Measurements from ENCODE around the gene LMX1A. TPM values are rescaled to one million over a fixed set of nuclear protein-coding genes. Genes with fewer than 3 reads are reported as not detected.

Gene LMX1A
- total RNA-seq, 1 donor from 2014 or later = not detected

DNA sequence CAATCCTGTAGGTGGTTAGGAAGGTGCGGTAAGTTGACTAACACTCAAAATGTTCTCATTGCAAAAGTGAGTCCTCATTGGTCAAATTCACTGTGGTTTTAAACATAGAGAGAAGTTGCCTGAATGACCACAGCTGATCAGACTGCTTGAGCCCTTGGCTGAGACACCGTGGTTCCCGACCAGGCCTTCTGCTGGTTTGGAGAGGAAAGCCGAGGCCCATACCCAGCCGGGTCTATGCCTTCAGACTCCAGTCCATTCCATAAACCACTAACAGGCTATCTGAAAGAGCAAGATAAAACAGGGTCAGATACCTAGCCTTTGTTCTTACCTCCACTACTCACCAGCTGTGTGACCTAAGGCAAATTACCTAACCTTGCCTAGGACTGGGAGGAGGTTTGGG is 133.9 kb downstream of the LMX1A start:
- DNase-seq (ENCODE audit: low read depth in 2 of 2) = no peak

GRCh38 chr1:165218731-165219130 is 137.8 kb downstream of the LMX1A start:
- DNase-seq (ENCODE audit: low read depth in 2 of 2) = no peak

GRCh38 chr1:165217958-165218357 is 138.6 kb downstream of the LMX1A start:
- DNase-seq (ENCODE audit: low read depth in 2 of 2) = peak in 1 of 2 donors; percentile 35

- no peak for DNase-seq (ENCODE audit: low read depth in 2 of 2)
These were observed 140.3 kb downstream of the LMX1A start for GRCh38 chr1:165216254-165216653.

DNA sequence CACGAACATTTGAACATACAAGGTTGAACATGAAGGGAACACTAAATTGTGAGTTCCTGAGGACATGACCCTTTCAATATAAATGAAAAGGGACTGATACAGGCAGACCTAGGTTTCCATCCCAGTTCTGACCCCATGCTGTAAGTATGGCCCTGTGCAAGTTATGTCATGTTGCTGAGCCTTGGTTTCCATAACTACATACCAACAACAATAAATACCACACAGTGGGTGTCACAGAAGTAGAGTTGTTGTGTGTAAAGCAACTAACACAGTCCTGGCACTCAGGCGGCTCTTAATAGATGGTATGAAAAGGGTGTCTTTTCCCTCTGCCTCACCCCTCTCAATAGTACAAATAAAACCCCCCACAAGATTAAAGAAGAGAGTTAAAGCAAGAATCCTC is 140.8 kb downstream of the LMX1A start:
- no peak for DNase-seq (ENCODE audit: low read depth in 2 of 2)

DNA sequence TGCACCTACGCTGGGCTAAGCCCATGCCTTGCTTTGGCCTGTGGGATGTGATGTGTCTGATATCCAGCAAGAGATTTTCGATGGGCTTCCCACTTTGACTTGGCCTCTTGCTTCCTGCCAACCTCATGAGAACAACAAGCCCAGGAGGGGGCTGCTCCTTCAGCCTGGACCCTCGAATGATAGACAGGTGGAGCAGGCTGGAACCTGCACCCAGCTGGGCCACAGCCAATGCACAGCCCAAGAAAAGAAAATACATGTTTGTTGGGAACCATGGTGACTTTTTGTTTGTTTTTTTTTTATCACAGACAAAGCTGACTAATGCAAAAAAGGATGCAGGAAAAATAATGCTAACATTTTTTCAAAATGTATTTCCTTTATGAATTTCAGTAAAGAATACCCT is 144.3 kb downstream of the LMX1A start:
- no peak for DNase-seq (ENCODE audit: low read depth in 2 of 2)

- no peak for DNase-seq (ENCODE audit: low read depth in 2 of 2)
These were observed 148.5 kb downstream of the LMX1A start for GRCh38 chr1:165207853-165208515.

DNA sequence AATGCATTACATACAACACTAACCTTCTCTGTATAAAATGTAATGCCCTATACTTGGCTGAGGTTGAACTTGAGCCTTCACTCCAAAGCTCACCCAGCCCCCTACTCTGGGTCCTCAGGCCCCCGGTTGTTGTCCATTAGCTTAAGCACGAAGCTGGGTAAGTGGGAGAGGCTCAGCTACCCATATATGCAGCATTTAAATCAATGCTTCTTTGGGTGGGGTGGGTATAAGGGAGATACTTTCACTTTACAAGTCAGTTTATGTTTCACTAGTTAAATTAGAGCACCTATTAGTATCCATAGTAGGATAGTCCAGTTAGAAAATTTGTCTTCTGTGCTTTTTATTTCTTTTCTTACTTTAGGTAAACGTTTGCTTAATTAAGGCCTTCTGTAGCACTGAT is 151.4 kb downstream of the LMX1A start:
- DNase-seq (ENCODE audit: low read depth in 2 of 2) = no peak

- no peak for DNase-seq (ENCODE audit: low read depth in 2 of 2)
These were observed 152.0 kb downstream of the LMX1A start for GRCh38 chr1:165204548-165204947.

DNA sequence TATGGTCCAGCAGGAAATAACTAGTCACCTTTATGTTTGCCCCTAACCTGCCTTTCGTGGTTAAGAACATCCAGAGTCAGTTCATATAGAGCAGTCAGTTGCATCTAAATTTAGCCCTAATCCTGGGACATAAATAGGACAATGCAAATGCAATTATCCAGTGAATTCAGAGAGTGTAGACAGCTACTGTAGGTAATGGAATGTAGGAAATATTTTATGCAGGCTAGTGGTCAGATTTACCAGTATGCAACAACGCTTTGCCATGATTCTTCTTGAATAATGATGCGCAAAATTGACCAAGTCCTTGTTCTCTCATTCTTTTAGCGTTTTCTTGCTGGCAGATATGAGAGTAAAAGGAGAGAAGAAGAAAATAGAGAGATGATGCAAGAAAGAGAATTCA is 165.4 kb downstream of the LMX1A start:
- DNase-seq (ENCODE audit: low read depth in 2 of 2) = no peak

GRCh38 chr1:165189913-165190312 is 166.6 kb downstream of the LMX1A start:
- no peak for DNase-seq (ENCODE audit: low read depth in 2 of 2)

- DNase-seq (ENCODE audit: low read depth in 2 of 2) = no peak
These were observed 167.5 kb downstream of the LMX1A start for GRCh38 chr1:165189011-165189410.

DNA sequence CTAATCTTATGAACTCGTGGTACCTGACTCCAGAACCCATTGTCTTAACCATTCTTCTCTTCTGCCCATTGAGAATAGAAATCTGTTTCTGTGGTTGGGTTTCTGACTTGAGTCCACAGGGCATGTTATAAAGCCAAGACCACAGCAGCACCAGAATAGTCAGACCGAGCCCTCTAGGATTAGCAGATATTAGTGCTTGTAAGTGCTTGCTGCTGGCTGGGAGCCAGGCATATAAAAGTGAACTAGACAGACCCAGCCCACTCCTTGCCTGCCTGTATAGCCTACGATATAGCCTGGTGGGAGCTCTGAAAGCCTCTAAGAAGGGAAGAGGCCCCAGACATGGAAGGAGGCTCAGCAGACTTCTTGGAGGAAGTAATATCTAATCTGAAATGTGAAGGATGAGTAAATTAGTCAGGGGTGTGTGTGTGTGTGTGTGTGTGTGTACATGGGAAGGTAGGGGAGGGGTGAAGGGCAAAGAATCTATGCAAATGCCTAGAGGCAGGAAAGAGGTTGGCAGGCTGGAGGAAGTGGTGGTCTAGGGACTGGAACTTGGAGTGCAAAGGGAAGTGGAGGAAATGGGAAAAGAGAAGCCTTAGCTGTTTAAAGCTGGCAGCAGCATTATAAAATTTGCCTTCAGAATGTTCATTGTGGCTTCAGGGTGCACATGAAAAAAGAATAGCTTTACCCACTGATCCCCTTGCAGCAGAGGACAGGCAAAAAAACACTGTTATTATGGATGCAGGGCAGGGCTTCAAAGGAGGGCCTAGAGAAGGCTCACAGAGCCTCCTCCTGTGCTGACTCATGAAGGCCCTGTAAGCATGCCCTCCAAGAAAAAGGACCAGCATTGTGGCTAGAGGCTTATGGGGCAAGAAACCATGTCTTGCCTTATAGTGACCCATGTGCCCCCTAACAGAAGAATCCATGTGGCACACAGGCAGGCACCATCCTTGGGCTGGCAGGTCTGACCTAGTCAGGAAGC is 169.2 kb downstream of the LMX1A start:
- DNase-seq (ENCODE audit: low read depth in 2 of 2) = no peak

- no peak for DNase-seq (ENCODE audit: low read depth in 2 of 2)
These were observed 171.2 kb downstream of the LMX1A start for GRCh38 chr1:165185161-165185889.

DNA sequence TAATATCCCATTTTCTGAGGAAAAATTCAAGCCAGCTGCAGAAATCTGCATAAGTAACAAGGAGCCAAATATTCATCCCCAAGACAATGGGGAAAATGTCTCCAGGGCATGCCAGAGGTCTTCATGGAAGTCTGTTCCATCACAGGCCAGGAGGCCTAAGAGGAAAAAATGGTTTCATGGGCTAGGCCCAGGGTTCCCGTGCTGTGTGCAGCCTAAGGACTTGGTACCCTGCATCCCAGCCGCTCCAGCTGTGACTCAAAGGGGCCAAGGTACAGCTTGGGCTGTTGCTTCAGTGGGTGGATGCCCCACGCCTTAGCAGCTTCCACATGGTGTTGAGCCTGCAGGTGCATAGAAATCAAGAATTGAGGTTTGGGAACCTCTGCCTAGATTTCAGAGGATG is 173.5 kb downstream of the LMX1A start:
- no peak for DNase-seq (ENCODE audit: low read depth in 2 of 2)

DNA sequence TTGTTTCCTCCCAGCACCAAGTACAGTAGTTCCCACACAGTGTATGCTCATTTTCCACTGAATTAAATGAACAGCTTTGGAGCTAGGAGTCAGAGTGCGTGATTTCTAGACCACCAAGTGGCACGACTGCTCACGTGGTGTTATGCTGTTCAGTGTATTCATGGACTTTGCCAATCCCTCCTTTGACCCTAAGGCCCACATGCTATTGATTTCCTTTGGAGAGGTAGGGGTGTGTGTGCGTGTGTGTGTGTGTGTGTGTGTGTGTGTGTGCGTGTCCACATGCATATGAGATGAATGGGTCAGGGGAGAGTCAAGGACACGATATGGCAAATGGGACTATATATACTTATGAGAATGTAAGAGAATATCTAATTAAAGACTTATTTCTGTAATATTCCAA is 177.2 kb downstream of the LMX1A start:
- DNase-seq (ENCODE audit: low read depth in 2 of 2) = no peak

GRCh38 chr1:165174491-165174890 is 182.0 kb downstream of the LMX1A start:
- no peak for DNase-seq (ENCODE audit: low read depth in 2 of 2)

- no peak for DNase-seq (ENCODE audit: low read depth in 2 of 2)
These were observed 182.7 kb downstream of the LMX1A start for GRCh38 chr1:165173818-165174217.

GRCh38 chr1:165173409-165173808 is 183.1 kb downstream of the LMX1A start:
- DNase-seq (ENCODE audit: low read depth in 2 of 2) = no peak

DNA sequence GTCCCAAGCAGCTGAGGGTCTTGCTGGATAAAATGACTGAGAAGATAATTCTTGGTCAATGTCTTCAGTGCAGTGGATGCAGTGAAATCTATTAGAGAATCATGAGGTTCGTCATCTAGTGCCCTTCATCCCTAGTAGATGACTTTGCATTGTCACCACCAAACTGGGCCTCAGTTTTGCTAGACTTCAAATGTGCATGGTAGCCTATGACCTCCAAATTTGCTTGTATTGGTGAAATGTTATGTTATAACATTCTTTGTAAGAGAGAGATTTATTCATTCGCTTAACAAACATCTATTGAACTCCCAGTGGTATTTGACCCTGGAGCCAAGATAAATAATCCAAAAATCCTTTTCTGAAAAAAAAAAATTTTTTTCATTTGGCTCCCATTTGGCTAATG is 183.8 kb downstream of the LMX1A start:
- DNase-seq (ENCODE audit: low read depth in 2 of 2) = peak in 1 of 2 donors; percentile 73

- DNase-seq (ENCODE audit: low read depth in 2 of 2) = no peak
These were observed 186.8 kb downstream of the LMX1A start for GRCh38 chr1:165169729-165170128.

DNA sequence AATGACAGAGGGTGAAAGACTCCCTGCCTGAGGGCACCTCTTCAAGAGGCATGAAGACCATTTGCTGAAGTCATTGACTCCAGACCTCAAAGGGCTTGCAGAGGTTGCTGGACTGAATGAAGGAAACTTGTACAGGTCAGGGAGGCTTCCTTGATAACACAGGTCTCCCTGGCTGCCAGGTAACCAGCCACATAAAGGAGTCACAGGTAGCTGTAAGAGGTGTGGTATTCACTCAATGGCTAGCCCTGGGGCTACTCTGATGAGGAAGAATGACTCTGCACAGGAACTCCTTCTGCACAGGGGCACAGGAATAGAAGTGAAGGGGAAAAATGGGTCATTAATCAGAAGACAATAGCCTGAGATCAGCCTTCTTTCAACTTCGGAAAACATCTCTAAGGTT is 187.5 kb downstream of the LMX1A start:
- DNase-seq (ENCODE audit: low read depth in 2 of 2) = no peak

Measured in dermis microvascular lymphatic vessel endothelial cell (primary cell).